CD4-positive, alpha-beta T cell (primary cell): ENCODE measurements around the gene CXCL5. TPM values are rescaled to one million over a fixed set of nuclear protein-coding genes. Genes with fewer than 3 reads are reported as not detected.

ENCODE experiments used
- ATAC-seq: fragments of 200-7000 bp; cut with Tn5 transposase; one replicate; pipeline ENCODE4 v1.10.0; 2022; ENCODE audit warnings: mild to moderate bottlenecking; ENCODE audit not compliant: poor library complexity
- CTCF ChIA-PET: fragments of 350-600 bp; sonication (Branson Sonifier 250); formaldehyde crosslinking; loops from one replicate; lab custom pipeline; 2021; ENCODE audit warnings: antibody characterized with exemption, inconsistent platforms; lab: Charles Lee
- POLR2A ChIA-PET: fragments of 350-600 bp; sonication (Branson Sonifier 250); formaldehyde crosslinking; loops from one replicate; lab custom pipeline; 2021; ENCODE audit warnings: antibody characterized with exemption, inconsistent platforms; lab: Charles Lee
- DNase-seq, 14 experiments: peaks; one replicate each; pipeline ENCODE4 v3.0.0-alpha.2; 2013 to 2020; ENCODE audit warnings: mixed read lengths in 2 of 14
- H3K27ac ChIP-seq, 2 donors: one replicate each; pipeline versions ENCODE4 v1.5.1 to v1.7.0; 2013; ENCODE audit warnings: low read length in 2 of 2, low read depth in 1 of 2, mild to moderate bottlenecking in 1 of 2
- H3K27me3 ChIP-seq, 2 experiments: 1 replicate in 1 of 2; 2 replicates in 1 of 2; pipeline versions ENCODE4 v1.6.1 to v1.7.0; 2013; ENCODE audit warnings: low read length in 2 of 2, control low read depth in 1 of 2, mild to moderate bottlenecking in 1 of 2, moderate library complexity in 1 of 2; ENCODE audit not compliant: insufficient read depth in 2 of 2, control insufficient read depth in 1 of 2
- H3K36me3 ChIP-seq: one replicate; pipeline ENCODE4 v1.6.1; 2013; ENCODE audit warnings: low read length, control low read depth; ENCODE audit not compliant: insufficient read depth
- H3K4me1 ChIP-seq: one replicate; pipeline ENCODE4 v1.6.1; 2013; ENCODE audit warnings: low read length, control low read depth; ENCODE audit not compliant: insufficient read depth
- H3K4me3 ChIP-seq: one replicate; pipeline ENCODE4 v1.5.1; 2013; ENCODE audit warnings: mild to moderate bottlenecking, low read length, moderate library complexity
- H3K9me3 ChIP-seq, 2 experiments: 1 replicate in 1 of 2; 2 replicates in 1 of 2; pipeline versions ENCODE4 v1.6.1 to v1.7.0; 2013; ENCODE audit warnings: low read length in 2 of 2, mild to moderate bottlenecking in 2 of 2, control low read depth in 1 of 2, moderate library complexity in 1 of 2; ENCODE audit not compliant: control insufficient read depth in 1 of 2, insufficient read depth in 1 of 2
- H3K27ac Mint-ChIP-seq: one replicate; pipeline ENCODE4 v1.8.0; 2020; ENCODE audit warnings: mixed read lengths
- H3K27me3 Mint-ChIP-seq: one replicate; pipeline ENCODE4 v1.8.0; 2021; ENCODE audit warnings: mixed read lengths
- H3K36me3 Mint-ChIP-seq: one replicate; pipeline ENCODE4 v1.8.0; 2021; ENCODE audit warnings: low read depth, mixed read lengths
- H3K4me1 Mint-ChIP-seq: one replicate; pipeline ENCODE4 v1.8.0; 2021; ENCODE audit warnings: low read depth, mixed read lengths
- H3K4me3 Mint-ChIP-seq: one replicate; pipeline ENCODE4 v1.8.0; 2020; ENCODE audit warnings: mild to moderate bottlenecking, mixed read lengths
- H3K9me3 Mint-ChIP-seq: one replicate; pipeline ENCODE4 v1.8.0; 2020; ENCODE audit warnings: mixed read lengths
- CTCF ChIP-seq: fragments of 200-600 bp; IDR thresholded peaks from one replicate; pipeline ENCODE4 v1.8.0; 2022; ENCODE audit warnings: antibody characterized with exemption, mild to moderate bottlenecking
- intact Hi-C, 2 experiments: fragments of 100-400 bp; cut with DNase I in 1 of 2; cut with micrococcal nuclease in 1 of 2; formaldehyde crosslinking; loops; one replicate each; pipeline versions ENCODE4 v1.15.1 to v1.9.0; 2023 to 2025; cut with DNase I, micrococcal nuclease
- total RNA-seq, 174 experiments: library from RNA in 2 of 174; stranded (reverse) in 2 of 174; gene quantifications; one replicate each; pipeline ENCODE4 v1.2.3 and lab custom pipeline; 2021 to 2026

CXCL5 gene
- total RNA-seq, 2 experiments from 2014 or later: not detected

GRCh38 chr4:73989928-73990327 is 8.5 kb downstream of the CXCL5 start:
- Histone ChIP-seq H3K36me3 (no peaks in the 10 kb centered on the region), H3K27ac (no peak overlapping the region), H3K27me3 (no peaks in the 10 kb centered on the region), H3K9me3 (no peaks in the 10 kb centered on the region), H3K4me3 (no peak overlapping the region), H3K4me1 (no peaks in the 10 kb centered on the region)
- Mint-ChIP-seq H3K36me3 (no peaks in the 10 kb centered on the region), H3K4me3 (no peak overlapping the region), H3K9me3 (no peaks in the 10 kb centered on the region), H3K27me3 (peaks cover 3% of the 10 kb centered on the region), H3K4me1 (no peaks in the 10 kb centered on the region), H3K27ac (no peak overlapping the region)
- ATAC-seq: no peak
- ChIA-PET POLR2A (no interaction called here), CTCF (no interaction called here)
- DNase-seq: no peak
- intact Hi-C loops: no loop called here
- no peak for TF ChIP-seq CTCF

- Histone ChIP-seq H3K9me3 (no peaks in the 10 kb centered on the region), H3K36me3 (no peaks in the 10 kb centered on the region), H3K4me3 (no peak overlapping the region), H3K27ac (no peak overlapping the region), H3K27me3 (no peaks in the 10 kb centered on the region), H3K4me1 (no peaks in the 10 kb centered on the region)
- intact Hi-C loops: no loop called here
- ChIA-PET CTCF (no interaction called here), POLR2A (no interaction called here)
- no peak overlapping the region for H3K27ac Mint-ChIP-seq
- TF ChIP-seq CTCF: no peak
- no peaks in the 10 kb centered on the region for H3K9me3 Mint-ChIP-seq
- no peak for ATAC-seq
- H3K36me3 Mint-ChIP-seq: no peaks in the 10 kb centered on the region
- H3K4me3 Mint-ChIP-seq: no peak overlapping the region
- no peaks in the 10 kb centered on the region for H3K4me1 Mint-ChIP-seq
- no peaks in the 10 kb centered on the region for H3K27me3 Mint-ChIP-seq
- no peak for DNase-seq
Observed at GRCh38 chr4:73989031-73989430, 9.4 kb downstream of the CXCL5 start.

GRCh38 chr4:73988061-73988460 is 10.4 kb downstream of the CXCL5 start, which contains the start of gene PPBP:
PPBP (minus strand) TSS chr4:73988190; CDS start chr4:73988103, 87 bp downstream.
- Mint-ChIP-seq H3K27me3 (no peaks in the 10 kb centered on the region), H3K4me3 (no peak within 1 kb of the TSS), H3K27ac (no peak within 1 kb of the TSS), H3K4me1 (no peaks in the 10 kb centered on the region), H3K9me3 (no peaks in the 10 kb centered on the region), H3K36me3 (no peaks in the 10 kb centered on the region)
- intact Hi-C loops: no loop called here
- ATAC-seq (no peak), DNase-seq (no peak)
- Histone ChIP-seq H3K4me3 (no peak within 1 kb of the TSS), H3K9me3 (no peaks in the 10 kb centered on the region), H3K27ac (no peak within 1 kb of the TSS), H3K27me3 (no peaks in the 10 kb centered on the region), H3K4me1 (no peaks in the 10 kb centered on the region), H3K36me3 (no peaks in the 10 kb centered on the region)
- CTCF ChIA-PET: no interaction called here
- TF ChIP-seq CTCF: no peak
- POLR2A ChIA-PET: no interaction called here
